OCI-LY7 (cell line): ENCODE data around the gene SMURF2. TPM values are rescaled to one million over a fixed set of nuclear protein-coding genes. Genes with fewer than 3 reads are reported as not detected.

ENCODE experiments used
- BruUV-seq: library from RNA; stranded (reverse); fragments of 400-500 nt; replicated peaks from 2 replicates; lab custom pipeline; 2021; lab: Mats Ljungman, UMichigan
- CTCF ChIA-PET: fragments of 300-600 bp; sonication (Branson Sonifier 250); formaldehyde crosslinking; loops from one replicate; lab custom pipeline; 2022; ENCODE audit warnings: antibody characterized with exemption; ENCODE audit not compliant: unreplicated experiment; lab: Charles Lee
- POLR2A ChIA-PET: fragments of 300-600 bp; sonication (Branson Sonifier 250); formaldehyde crosslinking; loops from one replicate; lab custom pipeline; 2022; ENCODE audit warnings: antibody characterized with exemption; lab: Charles Lee
- DNase-seq: peaks from one replicate; pipeline ENCODE4 v3.0.0-alpha.2; 2015; ENCODE audit warnings: low spot score
- H2AFZ ChIP-seq: fragments of 200-600 bp; sonication (generic), shearing (Covaris generic); 2 replicates; pipeline ENCODE4 v1.6.1; 2014; ENCODE audit warnings: mild to moderate bottlenecking, antibody characterized with exemption, low read length, moderate library complexity
- H3K27ac ChIP-seq: fragments of 200-600 bp; sonication (generic); 2 replicates; pipeline ENCODE4 v1.5.1; 2014; ENCODE audit warnings: mixed run types, low read depth, mild to moderate bottlenecking, moderate library complexity, low read length, inconsistent platforms; ENCODE audit not compliant: poor library complexity, severe bottlenecking
- H3K36me3 ChIP-seq: fragments of 200-600 bp; sonication (generic); 2 replicates; pipeline ENCODE4 v1.6.1; 2014; ENCODE audit warnings: mild to moderate bottlenecking, antibody characterized with exemption, low read length, moderate library complexity, mixed read lengths; ENCODE audit not compliant: insufficient read depth
- H3K4me1 ChIP-seq: fragments of 200-600 bp; sonication (generic); 2 replicates; pipeline ENCODE4 v1.5.1; 2014; ENCODE audit warnings: mild to moderate bottlenecking, low read length; ENCODE audit not compliant: insufficient read depth, poor library complexity, severe bottlenecking
- H3K4me2 ChIP-seq: fragments of 200-600 bp; sonication (generic); 2 replicates; pipeline ENCODE4 v1.6.1; 2014; ENCODE audit warnings: mild to moderate bottlenecking, low read length
- H3K4me3 ChIP-seq: fragments of 200-600 bp; sonication (generic); 2 replicates; pipeline ENCODE4 v1.5.1; 2014; ENCODE audit warnings: mild to moderate bottlenecking, low read depth, low read length; ENCODE audit not compliant: poor library complexity, severe bottlenecking
- H3K79me2 ChIP-seq: fragments of 200-600 bp; sonication (generic); 2 replicates; pipeline ENCODE4 v1.6.1; 2016; ENCODE audit warnings: low read depth, mild to moderate bottlenecking, low read length, moderate library complexity, mixed read lengths; ENCODE audit not compliant: insufficient read depth
- H3K9me2 ChIP-seq: fragments of 200-600 bp; sonication (generic); 2 replicates; pipeline ENCODE4 v1.6.1; 2016; ENCODE audit warnings: mild to moderate bottlenecking, low read length, mixed read lengths; ENCODE audit not compliant: insufficient read depth
- H3K9me3 ChIP-seq: fragments of 200-600 bp; sonication (generic); 2 replicates; pipeline ENCODE4 v1.6.1; 2014; ENCODE audit warnings: mild to moderate bottlenecking, mixed run types, low read length, mixed read lengths
- H4K20me1 ChIP-seq: fragments of 200-600 bp; sonication (generic); 2 replicates; pipeline ENCODE4 v1.6.1; 2014; ENCODE audit warnings: mild to moderate bottlenecking, antibody characterized with exemption, low read length, moderate library complexity, mixed read lengths; ENCODE audit not compliant: insufficient read depth
- EZH2phosphoT487 ChIP-seq: fragments of 200-600 bp; sonication (generic); IDR thresholded peaks from 2 replicates; pipeline ENCODE4 v1.6.1; 2018; ENCODE audit warnings: low read depth, borderline replicate concordance, mild to moderate bottlenecking, mixed run types, antibody characterized with exemption, low read length, moderate library complexity, mixed read lengths
- intact Hi-C: fragments of 100-400 bp; cut with micrococcal nuclease; formaldehyde crosslinking; loops from one replicate; pipeline ENCODE4 v1.10.0; 2022; ENCODE audit not compliant: unreplicated experiment
- total RNA-seq, 2 experiments: library from RNA; depleted of rRNA in 1 of 2; stranded (reverse); fragments of >200 nt in 1 of 2; shearing (Covaris generic) in 1 of 2; gene quantifications; 2 replicates each; pipeline ENCODE4 v1.2.3, GENCODE V29; 2014 to 2022
- TF ChIP-seq, protein P1 (sequence below): fragments of 200-600 bp; sonication (generic); conservative IDR thresholded peaks from 2 replicates; pipeline ENCODE4 v1.5.1; 2014; ENCODE audit warnings: mild to moderate bottlenecking, antibody characterized with exemption, low read length, moderate library complexity, mixed read lengths

SMURF2 gene
- total RNA-seq, 2 experiments from 2014 or later: 15.6 to 20.8 TPM

DNA sequence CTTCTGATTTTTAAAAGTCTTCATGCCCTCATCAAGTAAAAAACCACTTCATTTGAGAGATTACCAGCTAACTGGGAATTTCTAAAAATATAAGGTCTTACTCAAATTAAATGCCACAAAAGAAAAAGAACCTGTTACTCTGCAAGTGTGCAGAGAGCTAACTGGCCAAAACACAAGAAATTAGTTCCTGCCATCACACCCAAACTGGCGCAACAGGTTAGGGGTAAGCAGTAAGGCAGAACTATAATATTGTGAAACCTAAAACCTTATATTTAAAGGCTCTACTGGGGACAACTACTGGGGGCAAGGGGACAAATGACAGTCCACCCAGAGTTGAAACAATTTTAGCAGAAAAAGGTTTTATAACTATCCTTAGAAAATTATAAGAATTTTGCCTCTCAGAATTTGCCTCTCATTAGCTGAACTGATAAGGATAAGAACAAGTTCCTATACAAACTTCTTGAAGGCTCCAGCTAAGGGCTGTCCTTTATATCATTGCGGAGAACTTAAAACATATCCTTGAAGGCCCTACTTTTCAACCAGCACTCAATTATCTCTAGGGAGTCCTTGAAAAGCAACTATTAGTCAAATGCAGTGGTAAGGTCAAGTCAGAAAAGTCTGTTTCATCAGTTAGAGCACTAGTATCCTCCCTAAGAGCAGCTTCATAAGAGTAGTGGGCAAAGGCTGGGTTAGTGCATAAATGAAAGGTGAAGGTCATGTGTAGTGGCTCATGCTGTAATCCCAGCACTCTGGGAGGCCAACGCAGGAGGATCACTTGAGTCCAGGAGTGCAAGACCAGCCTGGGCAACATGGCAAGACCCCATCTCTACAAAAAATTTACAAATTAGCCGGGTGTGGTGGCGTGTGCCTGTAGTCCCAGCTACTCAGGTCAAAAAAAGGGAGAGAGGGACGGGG lies 31.5 kb downstream of the SMURF2 start:
- TF ChIP-seq, protein P1, sequence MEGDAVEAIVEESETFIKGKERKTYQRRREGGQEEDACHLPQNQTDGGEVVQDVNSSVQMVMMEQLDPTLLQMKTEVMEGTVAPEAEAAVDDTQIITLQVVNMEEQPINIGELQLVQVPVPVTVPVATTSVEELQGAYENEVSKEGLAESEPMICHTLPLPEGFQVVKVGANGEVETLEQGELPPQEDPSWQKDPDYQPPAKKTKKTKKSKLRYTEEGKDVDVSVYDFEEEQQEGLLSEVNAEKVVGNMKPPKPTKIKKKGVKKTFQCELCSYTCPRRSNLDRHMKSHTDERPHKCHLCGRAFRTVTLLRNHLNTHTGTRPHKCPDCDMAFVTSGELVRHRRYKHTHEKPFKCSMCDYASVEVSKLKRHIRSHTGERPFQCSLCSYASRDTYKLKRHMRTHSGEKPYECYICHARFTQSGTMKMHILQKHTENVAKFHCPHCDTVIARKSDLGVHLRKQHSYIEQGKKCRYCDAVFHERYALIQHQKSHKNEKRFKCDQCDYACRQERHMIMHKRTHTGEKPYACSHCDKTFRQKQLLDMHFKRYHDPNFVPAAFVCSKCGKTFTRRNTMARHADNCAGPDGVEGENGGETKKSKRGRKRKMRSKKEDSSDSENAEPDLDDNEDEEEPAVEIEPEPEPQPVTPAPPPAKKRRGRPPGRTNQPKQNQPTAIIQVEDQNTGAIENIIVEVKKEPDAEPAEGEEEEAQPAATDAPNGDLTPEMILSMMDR: no peak
- no peak for TF ChIP-seq EZH2phosphoT487
- DNase-seq: no peak
- Histone ChIP-seq H4K20me1 (no peaks in the 10 kb centered on the region), H3K27ac (no peak overlapping the region), H3K9me3 (no peaks in the 10 kb centered on the region), H3K4me3 (no peak overlapping the region), H3K79me2 (peaks cover 3% of the 10 kb centered on the region; the same call in 1 of the 2 replicates), H3K36me3 (peaks cover 5% of the 10 kb centered on the region; the same call in 1 of the 2 replicates), H3K4me1 (peaks cover under 1% of the 10 kb centered on the region), H3K4me2 (no peak overlapping the region), H2AFZ (no peak overlapping the region), H3K9me2 (no peaks in the 10 kb centered on the region)
- POLR2A ChIA-PET: interaction anchor here (0.6 to 0.7 kb wide), 2 partner anchors 20 to 209 kb away, joined by 3 to 8 read pairs; no protein-coding TSS in a partner anchor
- CTCF ChIA-PET: no interaction called here
- no TSS peak for BruUV-seq
- intact Hi-C loops: no loop called here

DNA sequence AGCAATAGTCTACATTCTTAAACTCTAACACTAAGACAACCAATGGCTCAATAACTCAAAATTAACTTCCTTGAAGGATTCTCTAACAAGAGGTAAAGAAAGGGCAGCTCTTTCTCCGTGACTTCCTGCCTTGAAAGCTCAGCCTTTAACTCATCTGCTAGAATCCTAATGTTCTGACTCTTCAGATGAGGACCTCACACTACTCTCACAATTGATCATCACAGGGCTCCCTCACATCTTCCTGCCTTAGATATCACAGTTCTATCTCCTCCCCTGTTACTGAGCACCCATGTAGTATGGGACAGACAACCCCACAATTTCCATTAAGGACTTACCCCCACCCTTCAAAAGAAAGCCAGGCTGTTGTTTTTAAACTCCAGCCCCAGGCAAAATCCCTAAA lies 33.5 kb downstream of the SMURF2 start:
- CTCF ChIA-PET: no interaction called here
- Histone ChIP-seq H3K4me1 (no peaks in the 10 kb centered on the region), H3K4me2 (no peak overlapping the region), H3K4me3 (no peak overlapping the region), H3K27ac (no peak overlapping the region), H2AFZ (no peak overlapping the region), H3K9me3 (no peaks in the 10 kb centered on the region), H3K9me2 (no peaks in the 10 kb centered on the region), H3K79me2 (no peaks in the 10 kb centered on the region; the same call in 1 of the 2 replicates), H4K20me1 (no peaks in the 10 kb centered on the region), H3K36me3 (no peaks in the 10 kb centered on the region)
- no peak for TF ChIP-seq EZH2phosphoT487
- TF ChIP-seq, protein P1: no peak
- POLR2A ChIA-PET: interaction anchor here (0.6 kb wide), 1 partner anchor 844 kb away, joined by 5 read pairs; no protein-coding TSS in a partner anchor
- intact Hi-C loops: no loop called here
- no peak for DNase-seq
- BruUV-seq: no TSS peak

DNA sequence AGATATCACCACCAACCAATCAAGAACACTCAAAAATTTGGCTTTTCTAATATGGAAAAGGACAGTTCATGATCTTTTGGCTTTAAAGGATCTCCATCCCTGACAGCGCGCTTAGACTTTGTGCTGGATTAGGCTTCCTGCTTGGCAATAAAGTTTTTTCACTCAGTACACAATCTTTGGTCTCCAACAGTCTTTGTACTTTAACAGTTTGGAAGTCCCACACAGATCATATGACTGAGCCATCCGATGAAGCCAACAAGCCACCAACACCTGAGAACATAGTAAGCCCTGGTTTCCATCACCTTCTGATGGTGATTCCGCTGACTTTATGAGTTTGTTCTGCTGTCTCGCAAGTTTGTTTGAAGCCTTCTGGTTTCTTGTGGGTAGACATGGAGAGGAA lies 34.3 kb downstream of the SMURF2 start:
- intact Hi-C loops: no loop called here
- Histone ChIP-seq H3K4me1 (no peaks in the 10 kb centered on the region), H3K4me3 (no peak overlapping the region), H3K4me2 (no peak overlapping the region), H3K9me3 (no peaks in the 10 kb centered on the region), H4K20me1 (no peaks in the 10 kb centered on the region), H3K79me2 (no peaks in the 10 kb centered on the region; the same call in 1 of the 2 replicates), H3K9me2 (no peaks in the 10 kb centered on the region), H3K36me3 (no peaks in the 10 kb centered on the region), H2AFZ (no peak overlapping the region), H3K27ac (no peak overlapping the region)
- DNase-seq: no peak
- POLR2A ChIA-PET: no interaction called here
- no TSS peak for BruUV-seq
- CTCF ChIA-PET: no interaction called here
- no peak for TF ChIP-seq EZH2phosphoT487
- TF ChIP-seq, protein P1: no peak
